ENCODE measurements around the gene FRS2.

FRS2 gene

DNA sequence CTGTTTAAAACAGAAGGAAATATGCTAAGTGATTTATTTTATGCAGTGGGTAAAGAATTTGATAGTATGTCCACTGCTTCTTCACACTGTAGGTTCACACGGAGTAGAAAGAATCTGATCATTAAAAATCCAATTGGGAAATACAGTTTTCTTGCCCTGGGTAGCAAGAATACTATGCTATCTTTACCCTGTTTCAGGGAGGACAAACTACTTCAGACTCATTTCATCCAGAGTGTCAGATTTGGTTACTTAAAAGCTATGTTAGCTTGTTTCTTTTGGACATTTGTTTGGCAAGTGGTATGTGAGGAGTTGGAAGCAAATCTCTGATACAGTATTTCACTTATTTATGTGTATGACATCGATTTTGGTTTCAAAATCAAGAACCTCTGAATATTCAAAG lies 4.3 kb downstream of the FRS2 start:
- no peak for DNase-seq
- Histone ChIP-seq H3K27ac (no peak overlapping the region), H3K27me3 (replicated peaks) (no peaks in the 10 kb centered on the region), H3K4me3 (ENCODE audit: low read depth, low read length) (no peak overlapping the region), H3K36me3 (replicated peaks) (no peaks in the 10 kb centered on the region)
- TF ChIP-seq, protein P1, sequence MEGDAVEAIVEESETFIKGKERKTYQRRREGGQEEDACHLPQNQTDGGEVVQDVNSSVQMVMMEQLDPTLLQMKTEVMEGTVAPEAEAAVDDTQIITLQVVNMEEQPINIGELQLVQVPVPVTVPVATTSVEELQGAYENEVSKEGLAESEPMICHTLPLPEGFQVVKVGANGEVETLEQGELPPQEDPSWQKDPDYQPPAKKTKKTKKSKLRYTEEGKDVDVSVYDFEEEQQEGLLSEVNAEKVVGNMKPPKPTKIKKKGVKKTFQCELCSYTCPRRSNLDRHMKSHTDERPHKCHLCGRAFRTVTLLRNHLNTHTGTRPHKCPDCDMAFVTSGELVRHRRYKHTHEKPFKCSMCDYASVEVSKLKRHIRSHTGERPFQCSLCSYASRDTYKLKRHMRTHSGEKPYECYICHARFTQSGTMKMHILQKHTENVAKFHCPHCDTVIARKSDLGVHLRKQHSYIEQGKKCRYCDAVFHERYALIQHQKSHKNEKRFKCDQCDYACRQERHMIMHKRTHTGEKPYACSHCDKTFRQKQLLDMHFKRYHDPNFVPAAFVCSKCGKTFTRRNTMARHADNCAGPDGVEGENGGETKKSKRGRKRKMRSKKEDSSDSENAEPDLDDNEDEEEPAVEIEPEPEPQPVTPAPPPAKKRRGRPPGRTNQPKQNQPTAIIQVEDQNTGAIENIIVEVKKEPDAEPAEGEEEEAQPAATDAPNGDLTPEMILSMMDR (IDR thresholded peaks at IDR 0.05; ENCODE audit: low read depth, low read length, missing control alignments) = no peak
- in situ Hi-C loops (cut with HindIII; ENCODE audit: low pct_ligation_motif_present, low sequenced_read_pairs) = no loop called here

DNA sequence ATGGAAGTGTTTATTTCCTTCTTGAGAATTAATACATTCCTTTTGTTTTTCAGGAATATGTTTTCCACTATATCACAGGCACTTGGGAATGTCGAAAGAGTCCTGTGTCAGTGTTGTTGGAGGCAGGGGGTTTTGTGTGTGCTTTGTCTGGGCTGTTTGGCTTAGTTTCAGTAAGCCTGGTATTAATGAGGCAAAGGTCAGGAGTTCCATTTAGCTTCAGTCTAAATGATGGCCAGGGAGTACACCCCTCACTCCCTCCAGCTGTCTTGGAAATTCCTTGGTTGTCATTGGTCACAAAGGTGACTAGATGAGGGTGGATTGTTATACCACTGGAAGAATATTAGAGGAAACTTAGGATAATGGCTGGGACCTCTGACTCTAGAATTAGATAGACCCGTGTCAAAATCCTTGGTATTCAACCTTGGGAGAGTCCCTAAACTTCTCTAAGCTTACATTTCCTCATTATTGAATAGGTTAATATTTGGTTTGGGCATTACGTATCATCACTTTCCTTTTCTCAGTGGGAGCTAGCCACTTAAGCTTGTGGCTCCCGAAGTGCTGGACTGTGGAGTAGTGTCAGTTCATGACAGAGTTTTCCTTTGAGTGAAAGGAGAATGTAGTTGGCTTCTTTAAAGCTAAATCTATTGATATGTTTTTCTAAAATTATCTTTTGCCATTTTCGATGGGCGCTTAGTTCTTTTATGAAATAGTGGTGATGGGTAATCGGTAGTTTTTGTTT lies 5.2 kb downstream of the FRS2 start:
- Histone ChIP-seq H3K4me3 (ENCODE audit: low read depth, low read length) (no peak overlapping the region), H3K36me3 (replicated peaks) (no peaks in the 10 kb centered on the region), H3K27me3 (replicated peaks) (no peaks in the 10 kb centered on the region), H3K27ac (peak overlapping the region; percentile 3)
- TF ChIP-seq, protein P1 (IDR thresholded peaks at IDR 0.05; ENCODE audit: low read depth, low read length, missing control alignments) = no peak
- DNase-seq = peak; percentile 5
- in situ Hi-C loops (cut with HindIII; ENCODE audit: low pct_ligation_motif_present, low sequenced_read_pairs) = no loop called here

DNA sequence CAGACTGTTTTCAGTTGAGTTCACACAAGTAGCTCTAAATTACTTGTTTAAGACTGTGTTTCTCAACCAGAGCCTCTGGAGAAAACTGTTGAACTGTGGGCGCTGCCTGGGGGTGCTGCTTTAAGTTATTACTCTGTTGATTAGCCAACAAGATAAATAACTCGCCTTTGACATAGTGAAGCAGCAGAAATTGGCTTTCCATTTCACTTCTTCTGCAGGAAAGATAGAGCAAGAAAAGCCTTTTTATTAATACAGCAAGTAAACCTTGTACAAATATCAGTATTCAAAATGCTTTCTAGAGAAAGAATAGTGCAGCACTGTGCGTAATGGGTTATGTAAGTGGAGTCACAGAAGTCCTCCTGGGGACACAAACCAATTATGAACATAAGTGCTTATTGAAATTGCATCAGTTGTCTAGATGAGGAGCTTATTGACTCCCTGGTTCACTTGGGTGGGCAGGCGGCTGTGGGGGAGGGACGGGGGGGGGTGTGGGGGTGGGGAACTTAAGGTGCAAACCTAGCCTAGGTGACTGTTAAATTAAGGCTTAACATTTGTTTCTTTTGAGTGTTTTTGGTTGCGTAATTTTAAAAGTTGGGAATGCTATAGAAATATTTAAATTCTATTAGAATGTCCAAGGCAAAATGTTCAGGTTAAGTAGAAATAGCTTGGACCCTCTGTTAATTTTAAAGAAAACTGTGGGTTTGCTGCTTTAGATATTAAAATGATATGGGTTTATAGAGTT lies 6.3 kb downstream of the FRS2 start:
- in situ Hi-C loops (cut with HindIII; ENCODE audit: low pct_ligation_motif_present, low sequenced_read_pairs) = no loop called here
- H3K27ac ChIP-seq = no peak overlapping the region
- no peaks in the 10 kb centered on the region for H3K27me3 ChIP-seq (replicated peaks)

DNA sequence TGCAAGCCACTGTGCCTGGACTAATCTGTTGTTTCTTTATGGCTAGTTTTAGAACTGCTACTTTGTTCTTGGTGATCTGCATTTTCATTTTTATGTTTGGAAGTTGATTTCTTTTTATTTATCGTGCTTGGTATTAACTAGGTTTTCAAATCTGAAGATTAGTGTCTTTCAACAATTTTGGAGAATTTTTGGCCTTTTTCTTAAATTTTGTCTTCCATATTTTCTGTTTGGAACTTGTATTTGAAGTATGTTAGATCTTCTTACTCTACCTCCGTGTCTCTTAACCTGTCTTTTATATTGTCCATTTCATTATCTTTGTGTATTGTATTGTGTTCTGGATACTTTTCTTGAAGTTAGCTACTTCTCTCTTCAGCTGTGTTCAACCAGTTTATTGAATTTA lies 9.5 kb downstream of the FRS2 start:
- no peaks in the 10 kb centered on the region for H3K36me3 ChIP-seq (replicated peaks)
- TF ChIP-seq, protein P1 (IDR thresholded peaks at IDR 0.05; ENCODE audit: low read depth, low read length, missing control alignments) = no peak
- H3K27ac ChIP-seq = no peak overlapping the region
- DNase-seq = no peak
- in situ Hi-C loops (cut with HindIII; ENCODE audit: low pct_ligation_motif_present, low sequenced_read_pairs) = no loop called here
- H3K27me3 ChIP-seq (replicated peaks) = no peaks in the 10 kb centered on the region
- no peak overlapping the region for H3K4me3 ChIP-seq (ENCODE audit: low read depth, low read length)

More for the DNA sequence above, 6.3 kb downstream of the FRS2 start:
- TF ChIP-seq, protein P1 (IDR thresholded peaks at IDR 0.05; ENCODE audit: low read depth, low read length, missing control alignments) = no peak
- Histone ChIP-seq H3K4me3 (ENCODE audit: low read depth, low read length) (no peak overlapping the region), H3K36me3 (replicated peaks) (no peaks in the 10 kb centered on the region)
- DNase-seq = no peak

DNA sequence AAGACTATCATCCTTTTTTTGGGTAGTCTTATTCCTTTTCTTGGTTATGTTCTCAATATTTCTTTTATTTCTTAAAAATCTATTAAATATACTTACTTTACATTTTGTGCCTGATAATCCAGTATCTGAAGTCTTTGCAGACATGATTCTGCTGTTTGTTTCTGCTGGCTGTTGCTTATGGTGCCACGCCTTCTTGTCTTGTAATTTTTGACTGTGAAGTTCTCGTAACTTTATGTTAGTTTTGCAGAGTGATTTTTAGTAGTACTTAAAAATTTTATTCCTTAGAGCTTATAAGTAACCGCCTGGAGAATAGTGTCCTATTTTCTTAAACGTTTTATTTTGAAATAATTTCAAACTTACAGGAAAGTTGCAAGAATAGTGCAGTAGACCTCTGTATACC lies 10.5 kb downstream of the FRS2 start:
- H3K4me3 ChIP-seq (ENCODE audit: low read depth, low read length) = no peak overlapping the region
- H3K36me3 ChIP-seq (replicated peaks) = no peaks in the 10 kb centered on the region
- TF ChIP-seq, protein P1 (IDR thresholded peaks at IDR 0.05; ENCODE audit: low read depth, low read length, missing control alignments) = no peak
- no peak for DNase-seq
- H3K27ac ChIP-seq = no peak overlapping the region
- in situ Hi-C loops (cut with HindIII; ENCODE audit: low pct_ligation_motif_present, low sequenced_read_pairs) = no loop called here
- no peaks in the 10 kb centered on the region for H3K27me3 ChIP-seq (replicated peaks)
